Skeletal muscle satellite cell (primary cell): ENCODE results near the gene ACOT6.
"Not testable (repeated sequence)": the region's sequence is repeated elsewhere in the genome, so short reads cannot be mapped to it uniquely, and the experiment has no call there.

ENCODE experiments used
- H3K27me3 ChIP-seq: 2 replicates; pipeline ENCODE4 v1.7.0; 2013; ENCODE audit warnings: low read length; ENCODE audit not compliant: control insufficient read depth, insufficient read depth
- H3K36me3 ChIP-seq: 2 replicates; pipeline ENCODE4 v1.7.0; 2013; ENCODE audit warnings: mild to moderate bottlenecking, control low read depth, low read length; ENCODE audit not compliant: insufficient read depth
- H3K4me1 ChIP-seq: 2 replicates; pipeline ENCODE4 v1.7.0; 2013; ENCODE audit warnings: low read length; ENCODE audit not compliant: control insufficient read depth, insufficient read depth
- H3K4me2 ChIP-seq: 2 replicates; pipeline ENCODE4 v1.7.0; 2013; ENCODE audit warnings: mild to moderate bottlenecking, low read length
- H3K4me3 ChIP-seq: 2 replicates; pipeline ENCODE4 v1.7.0; 2013; ENCODE audit warnings: low read length
- H3K9ac ChIP-seq: 2 replicates; pipeline ENCODE4 v1.7.0; 2013; ENCODE audit warnings: mild to moderate bottlenecking, low read depth, low read length, moderate library complexity
- H3K9me3 ChIP-seq: replicated peaks from 2 replicates; pipeline ENCODE4 v1.7.0; 2013; ENCODE audit warnings: mild to moderate bottlenecking, control low read depth, low read length

ACOT6 gene

DNA sequence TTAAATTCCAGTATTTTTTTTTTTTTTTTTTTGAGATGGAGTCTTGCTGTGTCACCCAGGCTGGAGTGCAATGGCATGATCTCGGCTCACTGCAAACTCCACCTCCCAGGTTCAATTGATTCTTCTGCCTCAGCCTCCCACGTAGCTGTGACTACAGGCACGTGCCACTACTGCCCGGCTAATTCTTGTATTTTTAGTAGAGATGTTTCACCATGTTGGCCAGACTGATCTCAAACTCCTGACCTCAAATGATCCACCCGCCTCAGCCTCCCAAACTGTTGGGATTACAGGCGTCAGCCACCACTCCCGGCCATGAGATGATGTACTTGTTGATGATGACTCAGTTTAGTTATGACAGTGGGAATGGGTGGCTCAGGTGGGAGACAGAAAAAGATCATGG, 38.1 kb upstream of the ACOT6 start:
- not testable (repeated sequence) for H3K4me2 ChIP-seq, H3K36me3 ChIP-seq, H3K4me1 ChIP-seq, H3K4me3 ChIP-seq, H3K27me3 ChIP-seq, H3K9me3 ChIP-seq, H3K9ac ChIP-seq

DNA sequence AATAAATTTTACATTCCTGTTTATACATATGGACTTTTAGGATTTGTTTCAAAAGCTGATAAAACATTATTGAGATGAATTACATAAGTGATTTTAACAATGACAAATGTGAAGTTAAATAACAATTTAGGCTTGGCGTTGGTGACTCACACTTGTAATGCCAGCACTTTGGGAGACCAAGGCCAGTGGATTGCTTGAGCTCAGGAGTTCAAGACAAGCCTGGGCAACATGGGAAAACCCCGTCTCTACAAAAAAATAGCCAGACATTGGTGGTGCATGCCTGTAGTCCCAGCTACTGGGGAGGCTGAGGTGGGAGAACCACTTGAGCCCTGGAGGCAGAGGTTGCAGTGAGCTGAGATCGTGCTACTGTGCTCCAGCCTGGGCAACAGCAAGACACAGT, 35.9 kb upstream of the ACOT6 start:
- no peak overlapping the region for H3K4me2 ChIP-seq
- H3K9ac ChIP-seq = no peak overlapping the region
- peaks cover 12% of the 10 kb centered on the region for H3K36me3 ChIP-seq
- no peak overlapping the region for H3K4me3 ChIP-seq
- peaks cover 2% of the 10 kb centered on the region for H3K4me1 ChIP-seq
- H3K9me3 ChIP-seq = no peaks in the 10 kb centered on the region
- H3K27me3 ChIP-seq = no peaks in the 10 kb centered on the region

DNA sequence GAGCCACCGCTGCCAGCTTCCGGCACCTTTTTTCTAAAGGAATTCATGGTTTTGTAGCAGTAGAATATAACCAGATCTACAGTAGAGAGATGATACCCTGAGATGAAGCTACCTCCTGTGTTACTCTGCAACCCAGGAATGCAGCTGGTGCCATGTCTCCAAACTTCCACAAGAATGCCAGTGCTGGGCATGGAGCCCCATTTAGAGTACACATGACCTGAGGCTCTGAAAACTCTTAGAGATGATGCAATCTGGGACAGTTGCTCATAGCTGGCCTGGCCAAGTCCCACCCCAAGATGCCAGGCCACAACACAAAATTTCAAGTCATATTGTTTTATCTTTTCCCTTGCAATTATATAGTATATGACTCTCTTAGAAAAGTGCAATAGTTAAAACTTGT, 35.1 kb upstream of the ACOT6 start:
- H3K9me3 ChIP-seq, H3K27me3 ChIP-seq, H3K4me2 ChIP-seq, H3K9ac ChIP-seq, H3K4me3 ChIP-seq, H3K4me1 ChIP-seq: not testable (repeated sequence)
- peaks cover 12% of the 10 kb centered on the region for H3K36me3 ChIP-seq

DNA sequence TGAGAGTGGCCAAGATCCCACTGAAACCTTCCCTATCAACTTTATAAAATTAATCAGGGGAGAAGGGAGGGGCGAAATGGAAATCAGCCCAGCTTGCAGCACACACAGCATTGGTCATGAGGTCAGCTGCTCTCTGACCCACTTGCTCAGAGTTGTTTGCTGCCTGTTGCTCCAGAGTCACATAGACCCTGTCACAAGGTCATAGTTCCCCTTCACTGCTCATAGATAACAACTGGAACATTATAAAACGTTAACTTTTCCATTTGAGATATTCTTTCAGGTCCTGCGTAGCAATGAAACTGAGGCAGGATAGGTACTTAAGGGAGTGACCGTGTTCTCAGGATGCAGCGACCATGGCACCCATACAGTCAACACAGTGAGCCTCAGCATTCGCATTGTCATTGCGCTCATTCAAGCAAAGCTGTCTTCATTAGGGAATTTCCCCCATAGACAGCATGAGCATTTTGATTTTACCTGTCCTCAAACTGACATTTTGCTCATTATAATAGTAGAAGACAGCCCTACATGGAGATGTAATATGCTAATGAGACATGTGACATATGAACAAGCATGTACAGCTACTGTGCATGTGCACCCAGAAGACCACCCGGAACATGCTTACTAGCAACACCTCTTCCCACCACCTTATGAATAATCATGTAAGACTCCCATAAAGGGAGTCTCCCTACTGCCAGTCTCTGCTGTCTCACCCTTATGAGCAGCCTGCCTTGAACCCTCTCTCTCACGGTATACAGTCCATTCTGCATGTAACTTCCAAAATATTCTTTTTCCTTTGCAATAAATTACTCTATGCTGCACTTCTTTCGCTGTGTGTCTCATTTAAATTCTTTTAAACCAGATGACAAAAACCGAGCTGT, 30.0 kb upstream of the ACOT6 start:
- not testable (repeated sequence) for H3K4me3 ChIP-seq, H3K4me1 ChIP-seq, H3K4me2 ChIP-seq, H3K9me3 ChIP-seq, H3K27me3 ChIP-seq, H3K36me3 ChIP-seq, H3K9ac ChIP-seq

DNA sequence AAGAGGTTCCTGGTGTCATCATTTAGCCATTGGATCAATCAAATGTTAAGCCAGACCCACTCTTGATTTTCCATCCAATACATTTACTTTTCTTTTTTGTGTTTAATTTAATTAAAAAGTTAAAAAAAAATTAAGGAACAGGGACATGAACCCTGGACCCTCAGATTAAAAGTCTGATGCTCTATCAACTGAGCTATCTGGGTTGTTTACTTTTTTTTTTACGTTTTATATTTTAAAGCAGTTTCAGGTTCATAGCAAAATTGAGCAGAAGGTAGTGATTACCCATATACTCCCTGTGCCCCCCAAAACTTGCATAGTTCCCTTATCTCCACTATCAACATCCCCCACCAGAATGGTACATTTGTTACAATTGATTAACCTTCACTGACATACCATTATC, 23.6 kb upstream of the ACOT6 start:
- Histone ChIP-seq H3K36me3 (no peaks in the 10 kb centered on the region), H3K4me2 (no peak overlapping the region), H3K4me3 (no peak overlapping the region), H3K4me1 (peaks cover 10% of the 10 kb centered on the region), H3K9me3 (no peaks in the 10 kb centered on the region), H3K9ac (no peak overlapping the region), H3K27me3 (no peaks in the 10 kb centered on the region)

DNA sequence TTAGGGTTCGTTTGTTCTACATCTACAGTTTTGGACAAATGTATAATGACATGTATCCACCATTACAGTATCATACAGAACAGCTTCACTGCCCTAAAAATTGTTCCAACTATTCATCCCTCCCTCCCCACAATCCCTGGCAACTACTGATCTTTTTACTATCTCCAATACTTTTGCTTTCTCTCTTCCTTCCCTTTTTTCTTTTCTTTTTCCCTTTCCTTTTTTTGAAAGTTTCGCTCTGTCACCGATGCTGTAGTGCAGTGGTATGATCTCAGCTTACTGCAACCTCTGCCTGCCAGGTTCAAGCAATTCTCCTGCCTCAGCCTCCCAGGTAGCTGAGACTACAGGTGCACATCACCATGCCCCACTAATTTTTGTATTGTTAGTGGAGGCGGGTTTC, 23.2 kb upstream of the ACOT6 start:
- Histone ChIP-seq H3K27me3 (no peaks in the 10 kb centered on the region), H3K9me3 (no peaks in the 10 kb centered on the region), H3K36me3 (no peaks in the 10 kb centered on the region), H3K9ac (no peak overlapping the region), H3K4me1 (peaks cover 10% of the 10 kb centered on the region), H3K4me2 (no peak overlapping the region), H3K4me3 (no peak overlapping the region)

DNA sequence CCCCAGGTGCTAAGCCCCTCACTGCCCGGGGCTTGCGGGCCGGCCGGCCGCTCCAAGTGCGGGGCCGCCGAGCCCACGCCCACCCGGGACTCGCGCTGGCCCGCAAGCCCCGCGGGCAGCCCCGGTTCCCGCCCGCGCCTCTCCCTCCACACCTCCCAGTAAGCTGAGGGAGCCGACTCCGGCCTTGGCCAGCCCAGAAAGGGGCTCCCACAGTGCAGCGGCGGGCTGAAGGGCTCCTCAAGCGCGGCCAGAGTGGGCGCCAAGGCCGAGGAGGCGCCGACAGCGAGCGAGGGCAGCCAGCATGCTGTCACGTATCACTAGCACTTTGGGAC, 21.7 kb upstream of the ACOT6 start:
- not testable (repeated sequence) for H3K9ac ChIP-seq, H3K4me2 ChIP-seq, H3K27me3 ChIP-seq, H3K9me3 ChIP-seq, H3K36me3 ChIP-seq, H3K4me3 ChIP-seq, H3K4me1 ChIP-seq

DNA sequence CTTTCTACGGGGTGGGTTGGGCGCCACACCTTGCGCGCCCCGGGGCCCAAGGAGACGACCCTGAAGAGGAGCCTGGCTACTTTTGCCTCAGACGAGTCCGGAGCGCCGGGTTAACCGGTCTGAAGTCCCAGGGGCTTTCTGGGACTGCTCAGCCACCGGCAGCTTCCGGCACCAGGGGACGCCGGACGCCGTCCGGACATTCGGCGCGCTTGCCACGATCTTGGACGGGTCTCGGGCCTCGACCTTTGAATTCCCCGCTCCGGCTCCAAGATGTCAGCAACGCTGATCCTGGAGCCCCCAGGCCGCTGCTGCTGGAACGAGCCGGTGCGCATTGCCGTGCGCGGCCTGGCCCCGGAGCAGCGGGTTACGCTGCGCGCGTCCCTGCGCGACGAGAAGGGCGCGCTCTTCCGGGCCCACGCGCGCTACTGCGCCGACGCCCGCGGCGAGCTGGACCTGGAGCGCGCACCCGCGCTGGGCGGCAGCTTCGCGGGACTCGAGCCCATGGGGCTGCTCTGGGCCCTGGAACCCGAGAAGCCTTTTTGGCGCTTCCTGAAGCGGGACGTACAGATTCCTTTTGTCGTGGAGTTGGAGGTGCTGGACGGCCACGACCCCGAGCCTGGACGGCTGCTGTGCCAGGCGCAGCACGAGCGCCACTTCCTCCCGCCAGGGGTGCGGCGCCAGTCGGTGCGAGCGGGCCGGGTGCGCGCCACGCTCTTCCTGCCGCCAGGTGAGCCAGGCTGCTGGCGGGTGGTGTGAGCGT, 20.4 kb upstream of the ACOT6 start, which contains the start of gene ACOT4:
Gene ACOT4 (plus strand): TSS at position 184 of the 760 bp plus-strand sequence. CDS start 87 bp downstream, at position 271.
- H3K9ac ChIP-seq = peak within 1 kb of the TSS; percentile 71
- no peaks in the 10 kb centered on the region for H3K9me3 ChIP-seq
- H3K36me3 ChIP-seq = no peaks in the 10 kb centered on the region

DNA sequence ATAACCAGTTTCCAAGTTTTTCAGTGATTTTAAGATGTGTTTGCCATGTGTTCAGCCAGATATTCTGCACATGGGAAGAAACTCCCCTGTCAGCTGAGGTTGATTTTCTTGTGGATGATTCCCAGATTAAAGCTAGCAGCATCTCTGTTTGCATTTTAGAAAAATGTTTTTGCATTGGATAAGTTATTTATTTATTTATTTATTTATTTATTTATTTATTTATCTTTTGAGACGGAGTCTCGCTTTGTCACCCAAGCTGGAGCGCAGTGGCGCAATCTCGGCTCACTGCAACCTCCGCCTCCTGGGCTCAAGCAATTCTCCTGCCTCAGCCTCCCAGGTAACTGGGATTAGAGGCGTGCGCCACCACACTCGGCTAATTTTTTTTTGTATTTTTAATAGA, 17.8 kb upstream of the ACOT6 start:
- Histone ChIP-seq H3K4me3 (no peak overlapping the region), H3K4me1 (peaks cover 10% of the 10 kb centered on the region), H3K9ac (no peak overlapping the region), H3K36me3 (no peaks in the 10 kb centered on the region), H3K9me3 (no peaks in the 10 kb centered on the region), H3K27me3 (peaks cover 5% of the 10 kb centered on the region), H3K4me2 (no peak overlapping the region)

More for the DNA sequence above, 20.4 kb upstream of the ACOT6 start, which contains the start of gene ACOT4:
- H3K4me3 ChIP-seq = peak within 1 kb of the TSS; percentile 78
- peak within 1 kb of the TSS; percentile 89 for H3K4me2 ChIP-seq
- peaks cover 10% of the 10 kb centered on the region for H3K4me1 ChIP-seq
- no peaks in the 10 kb centered on the region for H3K27me3 ChIP-seq

DNA sequence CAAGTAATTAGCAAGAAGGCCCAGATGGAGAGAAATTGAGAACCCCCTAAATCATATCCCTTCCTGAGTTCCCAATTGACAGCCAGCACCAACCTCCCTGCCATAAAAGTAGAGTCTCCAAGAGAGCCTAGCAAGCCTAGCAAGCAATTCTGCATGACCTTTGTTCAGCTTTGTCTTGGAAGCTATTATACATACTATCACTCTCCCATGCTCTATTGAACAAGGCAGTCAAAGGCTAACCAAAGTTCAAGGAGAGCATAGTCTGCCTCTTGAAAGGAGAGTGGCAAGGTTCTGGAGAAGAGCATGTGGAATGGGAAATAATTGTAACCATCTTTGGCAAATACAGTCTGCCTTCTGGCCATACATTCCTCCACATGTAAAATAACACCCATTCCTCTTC, 12.8 kb upstream of the ACOT6 start:
- Histone ChIP-seq H3K27me3 (peaks cover 11% of the 10 kb centered on the region), H3K4me1 (no peaks in the 10 kb centered on the region), H3K4me3 (no peak overlapping the region), H3K36me3 (no peaks in the 10 kb centered on the region), H3K4me2 (no peak overlapping the region), H3K9ac (no peak overlapping the region), H3K9me3 (no peaks in the 10 kb centered on the region)

DNA sequence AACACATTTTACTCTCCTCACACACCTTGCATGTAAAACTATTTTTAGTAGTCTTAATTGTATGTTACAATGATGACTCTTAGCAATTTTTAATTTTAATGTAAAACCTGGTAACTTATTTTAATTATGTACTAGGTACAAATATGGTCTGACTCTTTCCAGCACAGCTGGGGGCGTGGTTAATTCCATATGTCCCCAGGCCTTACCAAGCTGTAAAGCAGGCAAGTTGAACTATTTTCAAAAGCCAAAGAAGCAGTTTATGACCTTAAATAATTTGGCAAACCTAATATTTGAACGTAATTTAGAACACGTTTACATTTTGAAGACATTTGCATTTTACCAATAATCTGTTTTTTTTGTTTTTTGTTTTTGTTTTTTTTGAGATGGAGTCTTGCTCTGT, 9.3 kb upstream of the ACOT6 start:
- Histone ChIP-seq H3K4me2 (no peak overlapping the region), H3K36me3 (no peaks in the 10 kb centered on the region), H3K4me1 (no peaks in the 10 kb centered on the region), H3K9ac (no peak overlapping the region), H3K27me3 (peaks cover 11% of the 10 kb centered on the region), H3K4me3 (no peak overlapping the region), H3K9me3 (no peaks in the 10 kb centered on the region)

DNA sequence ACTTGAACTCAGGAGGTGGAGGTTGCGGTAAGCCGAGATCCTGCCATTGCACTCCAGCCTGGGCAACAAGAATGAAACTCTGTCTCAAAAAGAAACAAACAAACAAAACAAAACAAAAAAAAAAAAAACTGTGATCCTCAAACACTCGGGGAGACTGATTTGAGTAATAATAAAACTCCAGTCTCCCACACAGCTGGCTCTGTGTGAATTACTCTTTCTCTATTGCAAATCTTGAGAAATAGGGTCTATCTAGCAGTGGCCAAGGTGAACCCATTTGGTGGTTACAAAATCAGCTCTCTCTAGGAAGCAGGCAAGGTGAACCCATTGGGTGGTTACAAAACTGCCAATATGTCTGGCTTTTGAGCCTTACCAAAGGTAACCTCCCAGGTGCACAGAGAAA, 6.0 kb upstream of the ACOT6 start:
- Histone ChIP-seq H3K27me3 (no peaks in the 10 kb centered on the region), H3K4me3 (no peak overlapping the region), H3K4me2 (no peak overlapping the region), H3K36me3 (no peaks in the 10 kb centered on the region), H3K4me1 (no peaks in the 10 kb centered on the region), H3K9me3 (peaks cover 2% of the 10 kb centered on the region), H3K9ac (no peak overlapping the region)
